Left ventricle myocardium inferior (tissue), 1 donor: ENCODE data around the gene DCTN2. TPM values are rescaled to one million over a fixed set of nuclear protein-coding genes. Genes with fewer than 3 reads are reported as not detected.
A peak's percentile ranks its signal among the peaks of the same experiment; 100 is the strongest.

ENCODE experiments used
- DNase-seq: peaks from one replicate; pipeline ENCODE4 v3.0.0-alpha.2; 2020
- H3K27ac ChIP-seq: fragments of 200-600 bp; replicated peaks from 2 replicates; pipeline ENCODE4 v1.8.0; 2021
- H3K27me3 ChIP-seq: fragments of 200-600 bp; 2 replicates; pipeline ENCODE4 v1.8.0; 2021; ENCODE audit warnings: low read depth
- H3K36me3 ChIP-seq: fragments of 200-600 bp; 2 replicates; pipeline ENCODE4 v1.8.0; 2021
- H3K4me1 ChIP-seq: fragments of 200-600 bp; 2 replicates; pipeline ENCODE4 v1.8.0; 2021
- H3K4me3 ChIP-seq: fragments of 200-600 bp; 2 replicates; pipeline ENCODE4 v1.8.0; 2021; ENCODE audit warnings: mild to moderate bottlenecking, moderate library complexity
- H3K9me3 ChIP-seq: fragments of 200-600 bp; replicated peaks from 2 replicates; pipeline ENCODE4 v1.8.0; 2021
- CTCF ChIP-seq: fragments of 200-600 bp; IDR thresholded peaks from 2 replicates; pipeline ENCODE4 v1.8.0; 2021; ENCODE audit warnings: antibody characterized with exemption, mild to moderate bottlenecking, borderline replicate concordance
- intact Hi-C: fragments of 100-400 bp; cut with micrococcal nuclease; formaldehyde crosslinking; loops from one replicate; pipeline ENCODE4 v1.11.0; 2022
- total RNA-seq: library from RNA; stranded (reverse); fragmentation: NEBNext Ultra II Directional; extraction: Animal tissue kit (Norgen Biotek cat#: 25700); gene quantifications from one replicate; pipeline ENCODE4 v1.2.1, GENCODE V29; 2021
- donor health status: DM: no; HTN: yes; CAD: no; lungs with severe emphysema.

DCTN2 gene
- total RNA-seq, 1 donor from 2014 or later = 87.8 TPM

GRCh38 chr12:57552306-57552651 is 5.3 kb upstream of the DCTN2 start:
- Histone ChIP-seq H3K4me3 (no peak overlapping the region), H3K4me1 (peaks cover 9% of the 10 kb centered on the region), H3K27me3 (peaks cover 67% of the 10 kb centered on the region)

GRCh38 chr12:57551637-57552305 is 4.8 kb upstream of the DCTN2 start:
- Histone ChIP-seq H3K4me3 (no peak overlapping the region), H3K36me3 (no peaks in the 10 kb centered on the region), H3K9me3 (no peaks in the 10 kb centered on the region), H3K27me3 (peaks cover 67% of the 10 kb centered on the region), H3K27ac (no peak overlapping the region), H3K4me1 (peaks cover 11% of the 10 kb centered on the region)
- intact Hi-C loops = no loop called here
- DNase-seq = no peak
- no peak for TF ChIP-seq CTCF

More at GRCh38 chr12:57552306-57552651, 5.3 kb upstream of the DCTN2 start:
- intact Hi-C loops = no loop called here
- H3K9me3 ChIP-seq = no peaks in the 10 kb centered on the region
- no peak for DNase-seq
- H3K36me3 ChIP-seq = no peaks in the 10 kb centered on the region
- TF ChIP-seq CTCF = no peak
- H3K27ac ChIP-seq = no peak overlapping the region

GRCh38 chr12:57550641-57551549 is 3.9 kb upstream of the DCTN2 start:
- Histone ChIP-seq H3K4me1 (peaks cover 20% of the 10 kb centered on the region), H3K9me3 (no peaks in the 10 kb centered on the region), H3K4me3 (peak overlapping the region; percentile 62), H3K27ac (no peak overlapping the region), H3K36me3 (no peaks in the 10 kb centered on the region), H3K27me3 (peaks cover 67% of the 10 kb centered on the region)
- intact Hi-C loops = no loop called here
- DNase-seq = no peak
- TF ChIP-seq CTCF = no peak

- Histone ChIP-seq H3K36me3 (no peaks in the 10 kb centered on the region), H3K27ac (no peak within 1 kb of the TSS), H3K4me3 (peak within 1 kb of the TSS; percentile 62), H3K9me3 (no peaks in the 10 kb centered on the region), H3K27me3 (peaks cover 66% of the 10 kb centered on the region), H3K4me1 (peaks cover 28% of the 10 kb centered on the region)
- intact Hi-C loops = no loop called here
- no peak for DNase-seq
- TF ChIP-seq CTCF = no peak
Observed at GRCh38 chr12:57549909-57550640, 3.1 kb upstream of the DCTN2 start, which contains the start of gene KIF5A. KIF5A (plus strand) TSS chr12:57550044; CDS start chr12:57550272, 228 bp downstream.

GRCh38 chr12:57549203-57549908 is 2.4 kb upstream of the DCTN2 start:
- no peak for TF ChIP-seq CTCF
- peak overlapping the region; percentile 62 for H3K4me3 ChIP-seq
- H3K36me3 ChIP-seq = no peaks in the 10 kb centered on the region
- DNase-seq = no peak
- no peak overlapping the region for H3K27ac ChIP-seq
- peaks cover 59% of the 10 kb centered on the region for H3K27me3 ChIP-seq
- no peaks in the 10 kb centered on the region for H3K9me3 ChIP-seq
- intact Hi-C loops = no loop called here
- peaks cover 36% of the 10 kb centered on the region for H3K4me1 ChIP-seq
